HG03457 (cell line): ENCODE measurements around the gene CMTM4.
"Not testable (repeated sequence)": the region's sequence is repeated elsewhere in the genome, so short reads cannot be mapped to it uniquely, and the experiment has no call there.

ENCODE experiments used
- ATAC-seq: cut with Tn5 transposase; IDR thresholded peaks from one replicate; pipeline ENCODE4 v1.9.1; 2021; ENCODE audit warnings: moderate number of reproducible peaks; ENCODE audit not compliant: unreplicated experiment

The CMTM4 gene

DNA sequence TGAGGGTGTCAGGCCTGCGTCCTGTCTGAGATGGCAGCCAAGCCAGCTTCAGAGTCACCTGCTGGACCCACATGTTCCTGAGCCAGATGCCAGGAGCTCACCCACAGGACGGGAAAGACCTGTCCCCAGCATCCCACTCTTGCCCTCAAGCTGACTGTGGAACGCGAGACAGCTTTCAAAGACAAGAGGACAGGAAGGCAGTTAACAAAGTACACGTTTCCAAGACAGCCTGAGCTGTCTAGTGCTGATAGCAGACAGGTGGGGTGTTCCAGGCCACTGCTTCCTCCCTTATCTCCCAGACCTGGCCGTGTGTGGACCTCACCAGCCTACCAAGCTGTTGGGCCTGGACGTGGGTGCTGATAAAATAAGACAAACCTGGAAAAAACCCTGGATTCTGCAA is 78.8 kb downstream of the CMTM4 start:
- no peak for ATAC-seq

- ATAC-seq = no peak
These were observed 79.5 kb downstream of the CMTM4 start for GRCh38 chr16:66617010-66617434.

DNA sequence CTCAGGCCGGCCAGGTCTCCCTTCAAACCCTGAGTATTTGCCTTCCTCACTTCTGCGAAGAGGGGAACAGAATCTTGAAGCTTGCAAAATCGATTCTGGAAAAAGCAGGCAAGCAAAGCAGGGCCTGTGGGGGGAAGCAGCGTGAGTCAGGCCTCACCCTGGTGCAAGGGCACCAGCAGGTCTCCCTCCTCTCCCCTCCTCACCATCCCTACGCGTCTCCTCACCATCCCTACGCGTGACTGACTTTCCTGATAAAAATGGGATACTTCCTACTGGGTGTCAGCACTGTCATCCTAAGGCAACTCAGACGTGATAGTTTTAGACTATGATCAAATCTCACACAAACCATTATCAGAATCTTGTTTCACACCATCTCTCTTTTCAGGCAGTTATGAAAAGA is 80.0 kb downstream of the CMTM4 start:
- ATAC-seq = no peak

DNA sequence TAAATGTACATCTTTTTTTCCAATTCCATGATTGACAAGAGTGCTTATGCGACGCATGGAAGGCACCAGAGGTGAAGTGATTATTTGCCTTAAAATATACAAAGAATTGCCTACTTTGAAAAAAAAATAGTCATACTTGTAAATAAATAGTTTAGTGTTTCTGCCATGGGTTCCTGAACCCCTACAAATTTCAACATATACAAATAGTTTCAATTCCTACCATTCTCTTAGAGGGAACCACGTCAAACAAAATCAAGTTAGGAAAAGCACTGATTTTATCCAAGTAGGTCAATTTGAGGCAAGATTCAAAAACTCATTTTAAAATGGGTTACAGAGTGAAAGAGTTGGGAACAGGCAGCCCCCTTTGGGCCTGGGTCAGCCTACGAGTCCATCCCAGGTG is 80.4 kb downstream of the CMTM4 start:
- ATAC-seq = no peak

DNA sequence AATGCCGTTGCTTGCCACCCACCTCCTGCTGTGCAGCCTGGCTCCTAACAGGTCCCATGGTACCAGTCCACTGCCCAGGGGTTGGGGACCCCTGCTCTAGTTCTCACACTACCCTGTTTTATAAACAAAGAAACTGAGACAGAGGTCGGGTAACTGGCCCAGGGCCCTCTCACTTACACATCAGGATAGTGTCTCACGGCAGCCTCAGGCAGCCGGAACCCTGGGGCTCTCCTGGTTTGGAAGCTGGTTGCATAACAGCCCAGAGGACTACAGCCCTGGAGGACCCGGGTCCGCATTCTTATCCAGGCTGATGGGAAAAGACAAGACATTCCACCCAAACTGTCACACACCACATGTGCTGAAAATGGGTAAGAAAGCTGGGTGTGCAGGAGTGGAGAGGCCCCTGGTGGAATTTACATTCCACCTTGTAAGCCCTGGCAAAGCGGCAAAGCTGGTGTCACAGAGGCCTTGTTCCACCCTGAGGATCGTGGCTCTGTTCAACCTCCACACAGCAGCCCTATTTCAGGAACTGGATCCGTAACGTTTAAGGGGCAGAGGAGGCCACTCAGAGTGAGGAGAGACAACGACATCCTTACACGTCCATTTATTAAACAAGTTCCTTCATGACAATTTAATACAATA is 82.3 kb downstream of the CMTM4 start:
- no peak for ATAC-seq

DNA sequence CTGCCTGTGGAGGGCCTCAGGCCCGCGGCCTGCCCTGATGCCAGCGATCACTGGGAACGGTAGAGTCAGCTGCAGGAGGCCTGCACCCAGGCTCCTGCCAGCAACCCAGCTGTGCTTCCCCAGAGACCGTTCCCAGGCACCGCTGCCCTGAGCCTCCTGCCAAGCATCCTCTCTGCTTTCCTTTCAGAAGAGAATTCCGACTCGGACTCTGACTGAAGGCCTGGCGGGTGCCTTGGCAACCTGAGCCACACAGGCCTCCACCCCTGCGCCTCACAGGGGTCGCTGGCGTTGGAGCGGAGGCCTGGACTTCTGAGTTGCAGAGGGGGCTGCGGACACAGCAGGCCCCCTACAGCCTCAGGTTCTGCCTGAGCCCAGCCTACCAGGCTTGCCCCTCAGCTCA is 84.1 kb downstream of the CMTM4 start:
- no peak for ATAC-seq

GRCh38 chr16:66611911-66612310 is 84.6 kb downstream of the CMTM4 start:
- not testable (repeated sequence) for ATAC-seq

GRCh38 chr16:66610111-66610820 is 86.3 kb downstream of the CMTM4 start:
- no peak for ATAC-seq

DNA sequence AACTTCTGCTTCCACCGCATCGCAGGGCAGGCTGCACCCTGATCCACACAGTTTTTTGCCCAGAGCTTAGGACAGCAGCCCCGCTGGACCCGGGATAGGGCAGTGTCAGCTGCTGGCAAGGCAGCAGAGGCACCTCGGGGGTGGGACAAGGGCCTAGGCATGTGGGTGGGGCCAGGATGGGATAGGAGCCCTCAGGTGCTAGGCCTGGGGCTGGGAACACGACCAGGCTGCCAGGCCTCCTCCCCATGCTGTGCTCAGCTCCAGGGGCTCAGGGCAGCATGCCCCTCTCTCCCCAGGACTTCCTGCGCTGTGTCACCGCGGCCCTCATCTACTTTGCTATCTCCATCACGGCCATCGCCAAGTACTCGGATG is 87.4 kb downstream of the CMTM4 start:
- no peak for ATAC-seq

GRCh38 chr16:66608241-66609138 is 88.1 kb downstream of the CMTM4 start:
- ATAC-seq = no peak

GRCh38 chr16:66605979-66606751 is 90.4 kb downstream of the CMTM4 start:
- peak; percentile 43 for ATAC-seq

- ATAC-seq = no peak
These were observed 91.2 kb downstream of the CMTM4 start for GRCh38 chr16:66605177-66605978.

DNA sequence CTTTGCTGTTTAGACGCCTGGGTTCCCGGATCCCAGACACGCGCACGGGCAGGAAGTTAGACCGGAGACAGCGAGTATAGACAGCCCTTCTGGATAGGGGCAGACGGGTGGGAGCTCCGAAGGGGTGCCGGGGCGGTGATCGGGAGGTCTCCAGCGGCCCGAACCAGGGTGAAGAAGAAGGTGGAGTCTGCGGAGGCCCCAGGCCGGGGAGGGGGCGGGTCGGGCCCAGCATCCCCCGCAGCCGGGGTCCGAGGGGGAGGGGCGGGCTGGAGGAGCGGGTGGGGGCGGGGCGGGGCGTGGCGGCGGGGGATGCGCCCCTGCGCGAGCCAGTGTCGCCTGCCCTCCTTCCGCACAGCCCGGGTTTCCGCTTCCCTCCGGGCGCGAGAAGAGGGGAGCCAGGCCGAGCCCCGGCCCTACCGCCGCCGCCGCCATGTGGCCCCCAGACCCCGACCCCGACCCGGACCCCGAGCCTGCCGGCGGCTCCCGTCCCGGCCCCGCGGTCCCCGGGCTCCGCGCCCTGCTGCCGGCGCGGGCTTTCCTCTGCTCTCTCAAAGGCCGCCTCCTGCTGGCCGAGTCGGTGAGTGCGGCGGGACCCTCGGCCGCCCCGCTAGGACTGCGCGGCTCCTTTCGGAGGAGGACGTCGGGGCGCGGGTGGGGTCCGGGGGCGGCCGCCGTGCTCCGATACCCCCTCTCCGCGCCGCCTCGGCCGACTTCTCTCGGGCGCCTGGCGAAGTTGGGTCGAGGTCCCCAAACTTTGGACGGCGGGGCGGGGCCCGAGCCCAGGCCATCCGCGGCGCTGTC is 92.0 kb downstream of the CMTM4 start, which contains the start of gene CMTM3:
CMTM3 (plus strand) TSS at position 329 of the 801 bp plus-strand sequence; CDS start at position 431, 102 bp downstream.
- ATAC-seq = no peak

GRCh38 chr16:66603537-66604375 is 92.8 kb downstream of the CMTM4 start:
- no peak for ATAC-seq

- no peak for ATAC-seq
These were observed 95.1 kb downstream of the CMTM4 start for GRCh38 chr16:66601471-66601870.

- no peak for ATAC-seq
These were observed 96.1 kb downstream of the CMTM4 start for GRCh38 chr16:66600477-66600876.

DNA sequence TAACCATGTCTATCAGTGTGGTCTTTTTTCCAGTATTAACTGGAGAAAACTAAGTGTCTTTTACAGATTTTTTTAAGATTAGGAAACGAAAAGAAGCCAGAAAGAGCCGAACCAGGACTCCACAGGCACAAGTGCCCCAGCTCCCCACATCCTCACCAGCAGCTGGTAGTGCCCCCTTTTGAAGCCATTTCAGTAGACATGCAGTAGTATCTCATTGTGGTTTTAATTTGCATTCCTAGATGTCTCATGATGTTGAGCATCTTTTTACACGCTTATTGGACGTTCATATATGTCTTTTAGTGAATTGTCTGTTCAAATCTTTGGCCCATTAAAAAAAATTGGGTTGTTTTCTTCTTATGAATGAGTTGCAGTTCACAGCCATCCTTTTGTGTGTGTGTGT is 96.8 kb downstream of the CMTM4 start:
- ATAC-seq = no peak

- no peak for ATAC-seq
These were observed 98.4 kb downstream of the CMTM4 start for GRCh38 chr16:66598111-66598510.
